SK-N-SH treated with all-trans-retinoic acid at 6 μM for 48 hours (cell line): ENCODE results near the gene ASIC3.
A peak's percentile ranks its signal among the peaks of the same experiment; 100 is the strongest.

Experiments
- ATAC-seq: fragments of 200-7000 bp; cut with Tn5 transposase; 3 replicates; pipeline ENCODE4 v1.9.1; 2020; ENCODE audit warnings: mild to moderate bottlenecking, moderate library complexity
- CSDC2 ChIP-seq: fragments of 250-450 bp; sonication (Bioruptor Pico); IDR thresholded peaks from 2 replicates; pipeline ENCODE4 v1.5.0; 2020; ENCODE audit warnings: mild to moderate bottlenecking, moderate library complexity
- ESRRG ChIP-seq: fragments of 250-450 bp; sonication (Bioruptor Pico); IDR thresholded peaks from 2 replicates; pipeline ENCODE4 v1.6.1; 2021; ENCODE audit warnings: mild to moderate bottlenecking
- GLIS3 ChIP-seq: fragments of 250-450 bp; sonication (Bioruptor Pico); IDR thresholded peaks from 2 replicates; pipeline ENCODE4 v1.5.0; 2020; ENCODE audit warnings: mild to moderate bottlenecking, moderate library complexity
- ISL1 ChIP-seq: fragments of 250-450 bp; sonication (Bioruptor Pico); IDR thresholded peaks from 2 replicates; pipeline ENCODE4 v2.1.2; 2022; ENCODE audit warnings: mild to moderate bottlenecking, moderate library complexity
- OSR1 ChIP-seq: fragments of 250-450 bp; sonication (Bioruptor Pico); IDR thresholded peaks from 2 replicates; pipeline ENCODE4 v1.8.0; 2022; ENCODE audit warnings: moderate library complexity, mild to moderate bottlenecking, inconsistent platforms
- PATZ1 ChIP-seq: fragments of 250-450 bp; sonication (Bioruptor Pico); IDR thresholded peaks from 2 replicates; pipeline ENCODE4 v1.8.0; 2020; ENCODE audit warnings: mild to moderate bottlenecking, moderate library complexity, borderline replicate concordance
- PPARA ChIP-seq: fragments of 250-450 bp; sonication (Bioruptor Pico); IDR thresholded peaks from 2 replicates; pipeline ENCODE4 v1.5.0; 2020; ENCODE audit warnings: mild to moderate bottlenecking, borderline replicate concordance
- RARB ChIP-seq: fragments of 250-450 bp; sonication (Bioruptor Pico); IDR thresholded peaks from 2 replicates; pipeline ENCODE4 v1.8.0; 2021; ENCODE audit warnings: mild to moderate bottlenecking, moderate library complexity
- TOX ChIP-seq: fragments of 250-450 bp; sonication (Bioruptor Pico); IDR thresholded peaks from 2 replicates; pipeline ENCODE4 v1.8.0; 2021; ENCODE audit warnings: mild to moderate bottlenecking, moderate library complexity, borderline replicate concordance
- ZC3H10 ChIP-seq: fragments of 250-450 bp; sonication (Bioruptor Pico); IDR thresholded peaks from 2 replicates; pipeline ENCODE4 v1.5.1; 2021; ENCODE audit warnings: mild to moderate bottlenecking, moderate library complexity
- ZFP3 ChIP-seq: fragments of 250-450 bp; sonication (Bioruptor Pico); IDR thresholded peaks from 2 replicates; pipeline ENCODE4 v1.5.0; 2020; ENCODE audit warnings: mild to moderate bottlenecking, moderate library complexity
- ZFP30 ChIP-seq: fragments of 450-650 bp; formaldehyde crosslinking; IDR thresholded peaks from 2 replicates; pipeline ENCODE4 v1.5.0; 2022; ENCODE audit warnings: mild to moderate bottlenecking, moderate library complexity
- ZNF565 ChIP-seq: fragments of 450-650 bp; formaldehyde crosslinking; conservative IDR thresholded peaks from 2 replicates; pipeline ENCODE4 v1.5.0; 2020; ENCODE audit warnings: low read depth, mild to moderate bottlenecking, moderate library complexity
- ZNF70 ChIP-seq: fragments of 450-650 bp; formaldehyde crosslinking; IDR thresholded peaks from 2 replicates; pipeline ENCODE4 v1.5.0; 2020; ENCODE audit warnings: mild to moderate bottlenecking, moderate library complexity
- ZNF8 ChIP-seq: fragments of 450-650 bp; formaldehyde crosslinking; IDR thresholded peaks from 2 replicates; pipeline ENCODE4 v1.5.0; 2020; ENCODE audit warnings: mild to moderate bottlenecking, moderate library complexity
- TF ChIP-seq, protein P1 (sequence below): fragments of 250-450 bp; sonication (Bioruptor Pico); IDR thresholded peaks from 2 replicates; pipeline ENCODE4 v1.5.0; 2020; ENCODE audit warnings: mild to moderate bottlenecking, moderate library complexity
- TF ChIP-seq, protein P2 (sequence below): fragments of 250-450 bp; sonication (Bioruptor Pico); IDR thresholded peaks from 2 replicates; pipeline ENCODE4 v1.8.0; 2021; ENCODE audit warnings: low read depth, mild to moderate bottlenecking, moderate library complexity, borderline replicate concordance

ASIC3 gene

DNA sequence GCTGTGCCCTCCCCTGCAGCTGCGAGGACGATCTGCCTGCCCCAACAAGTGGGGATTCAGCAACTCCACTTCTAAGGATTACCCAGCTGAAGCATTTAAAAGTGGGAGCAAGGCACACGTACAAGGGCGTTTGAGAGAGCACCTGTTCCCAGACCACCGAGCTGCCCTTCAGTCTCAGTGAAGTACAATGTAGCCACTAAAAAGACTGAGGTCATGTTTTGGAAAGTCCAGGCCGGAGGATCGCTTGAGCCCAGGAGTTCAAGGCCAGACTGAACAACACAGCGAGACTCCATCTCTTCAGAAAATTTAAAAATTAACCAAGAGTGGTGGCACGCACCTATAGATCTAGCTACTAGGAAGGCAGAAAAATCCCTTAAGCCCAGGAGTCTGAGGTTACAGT lies 42.8 kb upstream of the ASIC3 start:
- TF ChIP-seq TOX (CRISPR knock-in tag) (no peak), GLIS3 (CRISPR knock-in tag) (no peak)
- no peak for ATAC-seq

DNA sequence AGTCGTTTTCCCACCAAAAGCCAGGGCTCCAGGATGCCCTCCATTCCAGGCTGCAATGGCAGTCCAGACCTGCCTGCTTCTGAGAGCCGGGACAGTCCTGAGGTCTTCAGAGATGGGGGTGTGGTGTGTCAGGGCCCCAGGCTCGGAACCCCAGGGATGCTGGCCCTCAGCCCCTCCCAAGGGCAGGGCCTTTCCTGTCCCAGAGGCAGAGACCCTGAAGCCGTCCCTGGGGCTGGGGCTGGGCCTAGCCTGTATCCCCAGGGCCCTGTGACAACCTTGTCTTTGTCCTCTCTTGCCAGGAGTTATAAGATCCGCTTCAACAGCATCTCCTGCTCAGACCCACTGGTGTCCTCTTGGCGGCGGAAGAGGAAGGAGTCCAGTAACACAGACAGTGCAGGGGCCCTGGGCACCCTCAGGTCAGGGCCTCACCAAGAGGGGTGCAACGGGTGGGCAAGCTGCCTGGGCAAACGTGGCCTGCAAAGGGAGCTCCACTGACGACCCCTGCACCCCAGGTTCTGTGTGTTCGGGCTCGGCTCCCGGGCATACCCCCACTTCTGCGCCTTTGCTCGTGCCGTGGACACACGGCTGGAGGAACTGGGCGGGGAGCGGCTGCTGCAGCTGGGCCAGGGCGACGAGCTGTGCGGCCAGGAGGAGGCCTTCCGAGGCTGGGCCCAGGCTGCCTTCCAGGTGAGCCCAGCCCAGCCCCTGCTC lies 41.6 kb upstream of the ASIC3 start:
- ATAC-seq: no peak
- TF ChIP-seq, protein P1, sequence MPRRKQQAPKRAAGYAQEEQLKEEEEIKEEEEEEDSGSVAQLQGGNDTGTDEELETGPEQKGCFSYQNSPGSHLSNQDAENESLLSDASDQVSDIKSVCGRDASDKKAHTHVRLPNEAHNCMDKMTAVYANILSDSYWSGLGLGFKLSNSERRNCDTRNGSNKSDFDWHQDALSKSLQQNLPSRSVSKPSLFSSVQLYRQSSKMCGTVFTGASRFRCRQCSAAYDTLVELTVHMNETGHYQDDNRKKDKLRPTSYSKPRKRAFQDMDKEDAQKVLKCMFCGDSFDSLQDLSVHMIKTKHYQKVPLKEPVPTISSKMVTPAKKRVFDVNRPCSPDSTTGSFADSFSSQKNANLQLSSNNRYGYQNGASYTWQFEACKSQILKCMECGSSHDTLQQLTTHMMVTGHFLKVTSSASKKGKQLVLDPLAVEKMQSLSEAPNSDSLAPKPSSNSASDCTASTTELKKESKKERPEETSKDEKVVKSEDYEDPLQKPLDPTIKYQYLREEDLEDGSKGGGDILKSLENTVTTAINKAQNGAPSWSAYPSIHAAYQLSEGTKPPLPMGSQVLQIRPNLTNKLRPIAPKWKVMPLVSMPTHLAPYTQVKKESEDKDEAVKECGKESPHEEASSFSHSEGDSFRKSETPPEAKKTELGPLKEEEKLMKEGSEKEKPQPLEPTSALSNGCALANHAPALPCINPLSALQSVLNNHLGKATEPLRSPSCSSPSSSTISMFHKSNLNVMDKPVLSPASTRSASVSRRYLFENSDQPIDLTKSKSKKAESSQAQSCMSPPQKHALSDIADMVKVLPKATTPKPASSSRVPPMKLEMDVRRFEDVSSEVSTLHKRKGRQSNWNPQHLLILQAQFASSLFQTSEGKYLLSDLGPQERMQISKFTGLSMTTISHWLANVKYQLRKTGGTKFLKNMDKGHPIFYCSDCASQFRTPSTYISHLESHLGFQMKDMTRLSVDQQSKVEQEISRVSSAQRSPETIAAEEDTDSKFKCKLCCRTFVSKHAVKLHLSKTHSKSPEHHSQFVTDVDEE (CRISPR knock-in tag): no peak
- no peak for TF ChIP-seq ZC3H10 (CRISPR knock-in tag)
- no peak for TF ChIP-seq CSDC2 (CRISPR knock-in tag)
- TF ChIP-seq ISL1: no peak
- TF ChIP-seq, all 23 proteins: peak for 0

GRCh38 chr7:151007469-151007898 lies 40.8 kb upstream of the ASIC3 start:
- TF ChIP-seq RARB: no peak
- TF ChIP-seq TOX (CRISPR knock-in tag): no peak
- TF ChIP-seq ZNF565 (CRISPR knock-in tag): no peak
- no peak for TF ChIP-seq ZFP3 (CRISPR knock-in tag)
- TF ChIP-seq CSDC2 (CRISPR knock-in tag): no peak
- TF ChIP-seq, all 23 proteins: peak for 0
- ATAC-seq: peak; percentile 21

DNA sequence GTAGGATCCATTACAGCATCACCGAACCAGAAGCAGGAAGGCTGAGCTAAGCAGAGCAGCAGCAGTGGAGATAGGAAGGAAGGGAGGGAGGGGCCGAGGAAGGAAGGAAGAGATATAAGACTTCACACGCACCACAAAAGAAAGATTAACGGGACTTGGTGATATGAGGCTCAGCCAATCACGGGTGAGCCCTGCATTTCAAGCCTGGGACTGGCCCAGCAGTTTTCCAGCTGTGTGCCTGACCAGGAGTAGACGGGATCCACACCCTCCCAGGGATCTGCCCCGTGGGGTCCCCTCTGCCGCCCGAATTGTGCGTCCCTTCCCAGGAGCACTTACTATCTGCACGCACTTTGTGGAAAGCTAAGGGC lies 40.2 kb upstream of the ASIC3 start:
- ATAC-seq: no peak
- TF ChIP-seq ZC3H10 (CRISPR knock-in tag): no peak
- TF ChIP-seq RARB: no peak
- TF ChIP-seq PPARA (CRISPR knock-in tag): no peak
- TF ChIP-seq ZNF70 (CRISPR knock-in tag): no peak
- TF ChIP-seq, all 23 proteins: peak for 0

DNA sequence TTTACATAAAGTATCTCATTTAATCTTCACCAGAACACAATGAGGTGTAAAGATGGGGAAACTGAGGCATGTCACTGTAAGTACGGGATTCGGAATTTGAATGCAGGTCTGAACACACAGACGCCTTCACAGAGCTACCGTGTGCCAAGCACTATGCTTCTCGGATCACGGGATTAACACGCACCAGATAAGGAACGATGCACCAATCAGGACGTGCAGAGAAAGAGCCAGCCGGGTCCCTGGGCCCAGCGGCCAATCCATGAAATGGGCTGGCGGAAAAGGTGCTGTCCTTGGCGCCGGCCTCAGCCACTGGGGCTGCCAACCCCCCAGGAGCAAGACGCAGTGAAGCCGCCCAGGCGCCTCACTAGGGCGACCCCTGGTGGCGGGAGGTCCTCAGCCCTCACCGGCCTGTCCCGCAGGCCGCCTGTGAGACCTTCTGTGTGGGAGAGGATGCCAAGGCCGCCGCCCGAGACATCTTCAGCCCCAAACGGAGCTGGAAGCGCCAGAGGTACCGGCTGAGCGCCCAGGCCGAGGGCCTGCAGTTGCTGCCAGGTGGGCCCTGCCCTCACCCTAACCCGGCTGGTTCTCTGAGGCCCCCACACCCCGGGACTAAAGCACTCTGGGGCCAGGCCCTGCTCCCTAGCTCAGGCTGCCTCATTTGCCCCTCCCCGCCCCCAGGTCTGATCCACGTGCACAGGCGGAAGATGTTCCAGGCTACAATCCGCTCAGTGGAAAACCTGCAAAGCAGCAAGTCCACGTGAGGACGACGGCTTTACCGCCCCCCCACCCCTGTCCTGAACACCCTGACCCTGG lies 39.6 kb upstream of the ASIC3 start:
- TF ChIP-seq ZNF8: no peak
- TF ChIP-seq TOX (CRISPR knock-in tag): no peak
- peak; percentile 50; the same call in 1 of the 2 replicates for TF ChIP-seq PATZ1 (CRISPR knock-in tag)
- TF ChIP-seq, protein P2, sequence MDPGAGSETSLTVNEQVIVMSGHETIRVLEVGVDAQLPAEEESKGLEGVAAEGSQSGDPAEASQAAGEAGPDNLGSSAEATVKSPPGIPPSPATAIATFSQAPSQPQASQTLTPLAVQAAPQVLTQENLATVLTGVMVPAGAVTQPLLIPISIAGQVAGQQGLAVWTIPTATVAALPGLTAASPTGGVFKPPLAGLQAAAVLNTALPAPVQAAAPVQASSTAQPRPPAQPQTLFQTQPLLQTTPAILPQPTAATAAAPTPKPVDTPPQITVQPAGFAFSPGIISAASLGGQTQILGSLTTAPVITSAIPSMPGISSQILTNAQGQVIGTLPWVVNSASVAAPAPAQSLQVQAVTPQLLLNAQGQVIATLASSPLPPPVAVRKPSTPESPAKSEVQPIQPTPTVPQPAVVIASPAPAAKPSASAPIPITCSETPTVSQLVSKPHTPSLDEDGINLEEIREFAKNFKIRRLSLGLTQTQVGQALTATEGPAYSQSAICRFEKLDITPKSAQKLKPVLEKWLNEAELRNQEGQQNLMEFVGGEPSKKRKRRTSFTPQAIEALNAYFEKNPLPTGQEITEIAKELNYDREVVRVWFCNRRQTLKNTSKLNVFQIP (CRISPR knock-in tag): no peak
- TF ChIP-seq ZNF565 (CRISPR knock-in tag): no peak
- no peak for TF ChIP-seq PPARA (CRISPR knock-in tag)
- ATAC-seq: no peak

GRCh38 chr7:151009327-151010036 lies 38.8 kb upstream of the ASIC3 start:
- ATAC-seq: no peak

More at GRCh38 chr7:151009327-151010036, 38.8 kb upstream of the ASIC3 start:
- TF ChIP-seq ZNF565 (CRISPR knock-in tag): no peak
- TF ChIP-seq ZFP30 (CRISPR knock-in tag): no peak
- no peak for TF ChIP-seq PATZ1 (CRISPR knock-in tag)
- TF ChIP-seq ESRRG: no peak
- no peak for TF ChIP-seq OSR1 (CRISPR knock-in tag)
- TF ChIP-seq PPARA (CRISPR knock-in tag): no peak
- TF ChIP-seq GLIS3 (CRISPR knock-in tag): no peak
- no peak for TF ChIP-seq ZNF8
